Activated CD8-positive, alpha-beta memory T cell treated with anti-CD3 and anti-CD28 coated beads, Interleukin-2, amount 50 U/mL, for 24 hours (primary cell): ENCODE measurements around the gene KCNA1.

Experiments used
- DNase-seq: peaks from one replicate; pipeline ENCODE4 v3.0.0-alpha.2; 2020; ENCODE audit errors: extremely low read depth

KCNA1 gene

DNA sequence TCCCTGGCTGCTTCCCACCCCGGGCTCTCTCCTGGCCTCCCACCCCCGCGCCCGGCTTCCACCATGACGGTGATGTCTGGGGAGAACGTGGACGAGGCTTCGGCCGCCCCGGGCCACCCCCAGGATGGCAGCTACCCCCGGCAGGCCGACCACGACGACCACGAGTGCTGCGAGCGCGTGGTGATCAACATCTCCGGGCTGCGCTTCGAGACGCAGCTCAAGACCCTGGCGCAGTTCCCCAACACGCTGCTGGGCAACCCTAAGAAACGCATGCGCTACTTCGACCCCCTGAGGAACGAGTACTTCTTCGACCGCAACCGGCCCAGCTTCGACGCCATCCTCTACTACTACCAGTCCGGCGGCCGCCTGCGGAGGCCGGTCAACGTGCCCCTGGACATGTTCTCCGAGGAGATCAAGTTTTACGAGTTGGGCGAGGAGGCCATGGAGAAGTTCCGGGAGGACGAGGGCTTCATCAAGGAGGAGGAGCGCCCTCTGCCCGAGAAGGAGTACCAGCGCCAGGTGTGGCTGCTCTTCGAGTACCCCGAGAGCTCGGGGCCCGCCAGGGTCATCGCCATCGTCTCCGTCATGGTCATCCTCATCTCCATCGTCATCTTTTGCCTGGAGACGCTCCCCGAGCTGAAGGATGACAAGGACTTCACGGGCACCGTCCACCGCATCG lies 1.8 kb downstream of the KCNA1 start:
- no peak for DNase-seq

DNA sequence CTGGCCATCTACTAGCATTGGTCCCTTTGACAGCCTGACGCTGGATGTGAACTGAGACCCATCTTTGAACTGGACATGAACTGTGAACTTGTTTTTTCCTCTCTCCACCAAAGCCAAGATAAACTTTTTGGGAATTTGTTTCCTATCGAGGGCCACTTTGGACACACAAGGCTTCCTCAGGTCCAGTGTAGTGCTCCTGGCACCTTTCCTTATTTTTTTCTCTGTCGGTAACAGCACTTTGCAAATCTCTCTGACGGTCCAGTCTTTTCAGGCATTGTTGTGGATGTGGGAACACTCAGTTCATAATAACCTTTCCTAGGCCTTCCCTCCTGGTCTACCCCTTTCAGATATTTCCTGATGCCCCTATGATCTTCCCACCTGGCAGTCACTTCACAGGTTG lies 5.0 kb downstream of the KCNA1 start:
- DNase-seq, result no peak

DNA sequence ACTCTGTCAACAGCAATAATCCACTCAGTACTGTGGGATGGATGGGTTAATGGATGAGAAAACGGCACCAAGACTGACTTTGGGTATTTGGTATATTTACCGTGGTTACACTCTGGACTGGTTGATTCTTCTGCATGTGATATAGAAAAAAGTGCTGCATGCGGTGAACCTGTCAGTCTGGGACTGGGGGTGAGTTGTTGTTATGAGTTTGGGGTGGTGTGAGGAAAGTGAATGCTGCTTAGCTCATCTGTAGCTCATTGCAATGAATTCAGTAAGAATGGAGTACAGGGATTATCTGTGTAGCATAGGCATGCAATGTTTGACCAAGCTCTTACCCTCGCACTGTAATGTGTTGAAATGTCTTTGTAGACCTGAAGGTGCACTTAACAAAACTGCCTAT lies 6.0 kb downstream of the KCNA1 start:
- no peak for DNase-seq

DNA sequence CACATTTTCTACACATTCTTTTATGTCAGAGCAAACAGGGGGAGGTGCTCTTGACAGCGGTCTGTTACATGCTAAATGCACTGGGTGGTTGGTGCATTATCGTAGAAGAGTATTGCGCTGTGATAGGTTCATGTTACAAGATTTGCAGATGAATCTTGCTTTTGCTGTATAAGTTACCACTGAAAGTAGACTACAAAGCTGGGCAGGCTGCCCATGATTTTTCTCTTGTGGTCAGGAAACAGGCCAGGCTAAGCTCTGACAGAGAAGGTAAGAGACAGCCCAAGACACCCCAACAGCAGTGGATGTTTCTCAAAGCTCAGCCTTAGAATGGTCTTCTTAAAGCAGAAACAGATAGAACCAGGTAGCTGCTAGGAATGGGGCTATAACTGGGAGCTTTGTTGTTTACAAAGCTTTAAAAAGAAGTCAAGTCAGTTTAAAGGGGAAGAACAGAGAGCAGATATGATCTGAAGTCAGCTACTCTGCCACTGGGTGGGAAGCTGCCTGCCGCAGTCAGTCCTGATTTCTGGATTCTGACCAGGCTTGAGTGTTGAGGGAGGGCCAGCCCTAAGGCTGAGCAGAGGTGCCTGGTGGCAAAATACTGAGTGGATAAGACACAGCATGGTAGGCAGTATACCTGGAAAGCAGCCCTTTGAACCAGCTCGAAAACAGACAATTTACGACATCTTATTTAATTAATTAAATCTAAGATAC lies 9.4 kb downstream of the KCNA1 start:
- no peak for DNase-seq

DNA sequence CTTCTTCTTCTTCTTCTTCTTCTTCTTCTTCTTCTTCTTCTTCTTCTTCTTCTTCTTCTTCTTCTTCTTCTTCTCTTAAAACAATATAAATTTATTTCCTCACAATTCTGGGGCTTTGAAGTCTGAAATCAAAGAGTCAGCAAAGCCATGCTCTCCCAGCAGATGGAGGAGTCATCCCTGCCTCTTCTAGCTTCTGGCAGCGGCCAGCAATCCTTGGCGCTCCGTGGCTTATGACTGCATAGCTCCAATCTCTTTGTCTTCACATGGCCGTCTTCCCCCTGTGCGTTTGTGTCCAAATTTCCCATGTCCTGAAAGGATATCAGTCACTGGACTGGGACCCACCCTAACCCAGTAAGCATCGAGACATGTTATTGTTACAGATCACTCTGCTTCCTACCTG lies 22.9 kb downstream of the KCNA1 start:
- DNase-seq, result no peak

DNA sequence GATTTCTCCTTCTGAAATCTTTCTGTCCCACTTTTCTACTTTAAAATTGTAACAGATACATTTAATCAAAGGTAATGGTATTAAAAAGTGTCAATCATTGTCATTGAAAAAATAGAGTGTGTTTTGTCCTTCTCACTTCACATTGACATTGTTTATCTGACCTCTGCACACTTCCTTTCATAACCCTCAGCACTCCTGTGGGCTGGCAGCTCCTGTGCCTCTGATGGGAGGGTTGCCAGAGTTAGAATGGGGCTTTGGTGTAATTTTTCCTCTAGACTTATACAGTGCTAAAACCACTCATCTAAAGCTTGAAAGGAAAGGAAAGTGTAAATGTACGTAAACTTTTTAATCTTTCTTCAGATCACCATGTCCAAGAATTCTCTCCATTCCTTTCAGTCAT lies 23.7 kb downstream of the KCNA1 start:
- DNase-seq, result no peak

DNA sequence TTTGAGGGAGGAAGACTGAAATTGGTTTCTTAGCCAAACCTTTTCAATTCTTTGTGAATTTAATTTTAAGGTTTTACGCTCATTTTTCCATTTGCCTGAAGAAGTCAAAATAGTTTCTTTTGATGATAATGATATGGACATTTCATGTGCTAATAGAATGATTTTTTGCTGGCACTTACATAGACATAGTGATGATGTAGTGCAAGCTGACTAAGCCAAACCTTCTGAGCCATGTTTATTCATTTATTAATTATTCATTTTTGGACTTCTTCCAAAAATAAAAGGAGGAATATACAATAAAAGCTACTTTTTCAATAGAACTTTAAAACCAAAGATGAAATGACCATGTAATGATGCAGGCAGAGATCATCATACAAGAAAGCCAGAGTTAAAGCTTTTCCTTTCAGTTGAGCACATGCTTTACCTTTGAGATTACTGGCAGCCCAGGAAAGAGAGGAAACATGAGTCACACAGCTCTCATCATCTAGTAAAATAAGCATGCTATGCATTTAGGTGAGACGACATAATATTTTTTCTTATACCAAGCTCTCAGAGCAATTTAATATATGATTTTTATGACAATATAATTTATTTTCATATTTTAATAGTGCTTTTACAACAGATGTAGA lies 24.8 kb downstream of the KCNA1 start:
- no peak for DNase-seq

DNA sequence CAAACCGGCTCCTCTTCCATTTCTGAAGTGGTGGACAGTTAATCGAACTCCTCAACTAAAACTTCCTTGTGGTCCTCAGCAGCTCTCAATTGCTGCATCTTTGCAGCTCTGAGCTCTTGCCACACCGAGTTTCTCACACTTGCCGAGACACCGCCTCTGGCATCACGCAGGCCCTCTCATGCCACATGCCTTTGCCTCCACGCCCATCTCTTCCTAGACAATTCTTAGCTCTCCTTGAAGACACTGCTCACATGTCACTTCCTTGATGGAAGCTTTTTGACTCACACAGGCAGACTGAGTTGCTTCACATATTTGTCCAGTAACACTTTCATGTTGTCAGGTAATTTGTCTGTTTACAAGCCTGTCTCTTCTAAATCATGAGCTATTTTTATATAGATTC lies 29.2 kb downstream of the KCNA1 start:
- DNase-seq, result no peak

DNA sequence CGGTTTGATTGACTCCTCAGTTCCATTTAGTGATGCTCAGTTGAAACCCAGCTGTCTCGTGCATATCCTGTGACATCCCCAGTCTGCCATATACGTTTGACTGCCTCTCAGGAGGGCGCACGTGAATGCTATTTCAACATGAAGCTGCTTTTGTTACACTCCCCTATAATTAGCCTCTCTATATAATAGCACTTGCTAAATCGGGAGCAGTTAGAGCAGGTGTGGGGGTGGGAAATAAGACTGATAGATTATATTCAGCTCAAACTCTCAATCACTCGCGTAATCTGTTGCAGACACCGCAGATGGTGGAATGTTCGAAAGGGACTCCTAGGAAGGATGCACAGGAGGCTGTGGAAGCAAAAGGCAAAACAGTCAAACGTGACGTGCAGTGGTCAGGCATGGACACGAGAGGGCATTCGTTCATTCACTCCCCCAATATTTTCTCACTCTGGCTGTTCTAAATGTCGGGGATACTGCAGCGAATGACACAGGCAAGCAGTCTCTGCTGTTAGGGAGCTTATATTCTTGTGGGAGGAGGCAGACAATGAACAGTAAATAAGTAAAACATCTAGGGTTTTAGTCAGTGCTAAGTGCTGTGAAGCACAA lies 29.8 kb downstream of the KCNA1 start:
- no peak for DNase-seq

DNA sequence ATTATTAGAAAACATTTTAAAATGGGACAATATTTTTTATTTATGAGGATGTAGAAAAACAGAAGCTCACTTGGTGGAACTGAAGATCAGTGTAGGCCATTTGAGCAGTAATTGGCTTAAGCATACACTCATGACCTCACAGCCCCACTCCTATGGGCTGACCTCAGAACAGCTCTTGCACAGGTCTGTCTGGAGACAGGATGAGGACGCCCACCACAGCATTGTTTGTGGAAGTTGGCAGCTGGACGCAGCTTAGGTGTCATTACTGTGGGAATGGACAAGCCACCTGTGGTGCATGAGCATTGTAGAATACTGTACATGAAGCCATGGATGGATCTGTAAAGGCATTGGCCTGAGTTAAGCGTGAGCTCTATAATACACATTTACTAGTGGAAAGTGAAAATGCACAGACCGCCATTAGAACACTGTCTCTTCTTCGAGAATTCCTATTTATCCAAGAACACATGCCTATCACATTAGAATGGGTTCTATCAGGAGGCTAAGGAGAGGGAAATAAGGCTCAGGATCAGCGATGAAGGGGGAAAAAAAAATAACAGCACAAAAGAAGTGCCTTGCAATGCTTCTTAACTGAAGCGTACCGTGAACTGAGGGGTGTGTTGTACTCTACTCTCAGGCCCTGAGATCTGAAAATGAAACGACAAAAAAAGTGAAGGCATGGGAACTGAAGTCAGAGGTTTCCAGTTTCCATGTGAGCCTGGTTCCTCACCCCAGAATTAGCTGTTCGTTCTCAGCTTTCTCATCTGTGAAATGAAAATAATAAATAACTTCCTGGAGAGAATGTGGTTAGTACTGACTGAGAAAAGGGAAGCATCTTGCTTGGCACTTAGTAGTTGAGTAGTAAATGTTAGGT lies 33.6 kb downstream of the KCNA1 start:
- no peak for DNase-seq

DNA sequence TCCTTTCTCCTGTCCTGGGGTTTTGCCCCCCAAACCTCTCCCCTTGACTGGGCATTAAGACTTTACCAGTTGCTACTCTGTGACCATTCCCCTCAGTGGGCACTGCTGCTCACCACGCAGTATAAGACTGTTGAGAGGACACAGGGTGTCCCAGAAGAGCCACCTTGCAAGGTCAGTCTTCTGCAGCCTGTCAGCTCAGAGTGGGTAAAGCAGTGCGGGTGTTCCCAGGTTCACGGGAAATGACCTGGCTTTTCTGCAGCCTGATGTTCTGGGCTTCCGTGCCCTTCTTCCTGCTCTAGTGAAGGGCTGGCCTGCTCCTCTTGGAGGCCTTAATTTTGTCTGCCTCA lies 34.2 kb downstream of the KCNA1 start:
- no peak for DNase-seq

DNA sequence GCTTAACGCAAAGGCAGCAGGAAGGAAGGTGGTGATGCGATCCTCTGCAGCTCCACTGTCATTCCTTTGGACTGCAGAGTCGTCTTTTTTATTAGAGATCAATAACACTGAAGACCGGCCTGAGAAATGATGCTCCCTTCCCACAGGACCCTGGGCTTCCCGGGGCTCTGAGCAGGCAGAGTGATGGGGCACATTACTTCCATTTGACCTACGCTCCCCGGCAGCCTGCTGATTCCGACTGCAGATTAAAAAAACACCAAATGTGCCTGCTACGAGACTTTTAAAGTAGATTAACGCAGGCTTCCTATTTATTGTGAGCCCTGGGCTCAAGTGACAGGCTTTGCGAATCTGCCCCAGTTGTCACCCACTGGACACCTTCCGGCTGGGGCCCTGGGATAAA lies 37.5 kb downstream of the KCNA1 start:
- no peak for DNase-seq

DNA sequence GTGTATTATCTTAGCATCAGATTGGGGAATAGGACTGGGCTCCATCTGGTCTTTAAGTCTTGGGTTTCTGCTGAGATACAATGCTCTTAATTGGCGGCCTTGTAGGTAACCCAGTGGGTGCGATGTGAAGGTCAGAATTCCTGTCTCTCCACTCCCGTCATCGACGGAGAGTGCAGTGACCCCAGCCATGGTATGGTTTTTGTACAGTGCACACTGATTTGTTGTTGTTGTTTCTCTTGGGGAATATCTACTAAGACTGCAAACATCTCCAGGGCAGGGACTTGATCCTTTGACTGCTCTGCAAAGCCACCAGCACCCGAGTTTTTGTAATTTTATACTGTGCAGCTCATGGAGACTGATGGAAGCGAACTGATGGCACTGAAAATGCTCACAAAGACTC lies 41.4 kb downstream of the KCNA1 start:
- DNase-seq, result no peak

DNA sequence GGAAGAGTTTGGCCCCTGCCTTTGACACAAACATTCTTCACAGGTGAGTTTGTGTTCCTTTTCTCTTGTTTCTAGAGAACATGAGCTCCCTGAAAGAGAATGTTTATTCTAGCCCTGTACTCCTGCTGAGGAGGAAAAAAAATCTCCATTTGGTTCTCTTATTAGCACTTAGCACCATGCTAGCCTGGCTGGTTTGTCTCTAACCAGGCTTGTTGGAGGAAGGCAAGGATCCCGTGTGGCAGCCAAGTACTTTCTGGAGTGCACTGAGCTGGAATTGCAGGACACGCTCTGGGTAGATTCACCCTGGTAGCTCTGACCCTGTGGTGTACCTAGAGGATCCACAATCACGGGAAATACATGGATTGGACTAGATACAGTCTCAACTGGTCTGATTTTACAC lies 41.9 kb downstream of the KCNA1 start:
- DNase-seq, result no peak

DNA sequence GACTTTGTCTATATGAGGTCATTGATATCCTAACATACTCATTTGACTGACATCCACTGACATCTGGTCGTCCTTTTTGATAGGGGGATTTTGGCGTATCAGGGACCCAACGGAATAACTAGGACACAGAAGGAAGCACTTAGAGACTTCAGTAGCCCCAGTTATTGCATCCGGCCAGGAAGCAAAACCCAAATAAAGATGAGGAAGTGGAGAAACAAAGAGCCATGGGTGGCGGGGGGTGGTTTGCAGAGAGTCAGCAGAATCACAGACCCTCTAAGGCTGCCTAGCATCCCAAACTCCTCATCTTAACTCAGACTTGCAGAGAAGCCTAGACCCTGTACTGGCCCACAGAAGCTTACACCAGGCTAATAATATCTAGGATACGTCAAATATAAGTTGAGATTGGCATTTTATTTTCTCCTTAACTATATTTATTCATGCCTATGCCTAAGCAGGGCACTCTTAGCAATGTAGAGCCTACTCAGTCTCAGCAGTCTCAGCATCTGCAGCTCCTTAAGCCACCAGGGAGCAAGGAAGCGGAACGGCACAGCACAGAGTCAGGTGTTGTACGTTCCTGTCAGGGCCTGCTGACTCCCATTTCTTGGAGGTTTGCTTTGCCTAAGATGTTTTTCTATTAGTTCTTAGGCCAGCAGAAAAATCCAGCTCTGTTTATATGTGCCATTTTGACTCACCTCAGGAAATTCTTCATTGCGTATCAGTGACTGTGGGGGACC lies 45.1 kb downstream of the KCNA1 start:
- no peak for DNase-seq

DNA sequence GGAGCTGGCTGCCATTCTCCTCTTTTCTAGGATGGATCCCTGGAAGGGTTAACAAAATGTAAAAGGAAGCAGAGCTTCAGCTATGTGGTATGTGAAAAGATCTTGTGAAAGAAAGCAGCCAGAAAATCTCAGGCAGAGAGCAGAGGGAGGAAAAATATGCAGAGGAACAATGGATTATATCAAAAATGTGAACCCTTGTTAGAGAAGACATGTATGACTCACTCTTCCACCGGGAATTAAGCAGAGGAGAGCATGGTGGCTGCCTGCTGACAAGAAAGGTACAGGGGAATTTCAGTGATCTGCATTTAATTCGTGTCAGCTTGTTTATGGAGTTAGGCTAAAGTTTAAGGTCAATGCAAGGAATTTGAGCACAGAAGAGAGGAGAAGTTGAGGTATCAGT lies 46.3 kb downstream of the KCNA1 start:
- no peak for DNase-seq

DNA sequence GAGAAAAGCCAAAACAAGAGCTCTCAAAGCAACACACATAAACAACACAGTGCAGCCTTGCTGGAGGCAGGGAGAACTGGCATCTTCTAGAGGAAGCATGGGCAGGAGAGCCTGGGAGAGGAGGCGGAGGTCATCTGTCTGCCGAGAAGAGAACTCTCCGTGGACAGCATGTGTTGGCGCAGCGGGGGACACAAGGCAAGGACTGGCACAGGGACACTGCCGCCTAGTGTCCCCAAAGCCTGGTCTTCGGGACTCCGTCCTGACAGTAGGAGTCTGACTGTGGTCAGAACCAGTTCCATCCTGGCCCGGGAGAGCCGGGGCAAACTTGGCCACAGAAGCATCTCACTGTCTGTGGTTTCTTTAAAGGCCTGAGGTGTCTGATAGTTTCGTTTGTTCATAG lies 47.3 kb downstream of the KCNA1 start:
- DNase-seq, result no peak

DNA sequence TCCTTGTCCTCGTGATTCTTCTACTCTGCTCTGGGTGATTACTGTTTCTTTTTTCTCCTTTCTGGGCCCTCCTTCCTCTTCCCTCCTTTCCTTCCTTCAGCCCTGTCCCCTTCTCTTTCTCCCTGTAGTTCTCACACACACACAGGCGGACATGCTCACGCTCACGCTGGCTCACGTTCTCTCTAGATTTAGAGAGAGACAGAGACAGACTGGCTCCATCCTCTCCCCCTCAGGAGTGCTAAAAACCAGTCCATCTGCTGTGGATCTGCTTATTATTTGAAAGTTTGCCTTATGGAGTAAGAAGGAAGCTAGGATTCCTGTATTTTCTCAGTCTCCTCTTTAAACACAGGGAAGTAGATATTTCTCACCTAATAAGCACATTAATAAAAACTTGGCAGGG lies 48.1 kb downstream of the KCNA1 start:
- DNase-seq, result no peak

DNA sequence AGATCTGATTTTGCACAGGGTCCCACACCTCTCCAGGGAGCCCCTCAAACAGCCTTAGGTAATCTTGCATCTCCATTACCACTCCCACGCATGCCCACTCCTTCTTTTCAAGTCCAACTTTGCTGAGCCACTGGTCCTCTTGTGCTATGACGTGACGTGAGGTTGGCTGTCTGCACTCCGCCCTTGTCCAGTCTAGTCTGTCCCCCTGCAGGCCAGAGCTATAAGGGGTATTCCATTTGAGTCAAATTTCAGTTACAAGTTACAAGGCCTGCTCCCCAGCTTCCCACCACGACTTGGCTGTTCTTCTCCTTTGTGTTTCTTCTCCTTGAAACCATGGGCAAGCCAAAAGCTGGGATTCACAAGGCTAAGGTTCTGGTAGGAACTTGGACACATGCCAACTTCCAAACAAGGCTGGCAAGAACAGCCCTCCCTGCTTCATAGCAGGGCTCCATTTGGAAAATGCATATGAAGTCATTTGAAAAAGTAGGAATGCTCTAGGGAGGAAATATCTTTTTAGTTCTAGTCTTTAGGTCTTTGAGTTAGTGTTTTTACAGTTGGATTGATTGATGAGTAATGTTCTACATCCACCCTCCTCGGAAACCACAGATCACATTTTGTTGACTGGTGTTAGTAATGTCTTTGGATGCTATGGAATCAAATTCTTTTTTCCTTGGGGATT lies 49.1 kb downstream of the KCNA1 start:
- DNase-seq, result no peak

DNA sequence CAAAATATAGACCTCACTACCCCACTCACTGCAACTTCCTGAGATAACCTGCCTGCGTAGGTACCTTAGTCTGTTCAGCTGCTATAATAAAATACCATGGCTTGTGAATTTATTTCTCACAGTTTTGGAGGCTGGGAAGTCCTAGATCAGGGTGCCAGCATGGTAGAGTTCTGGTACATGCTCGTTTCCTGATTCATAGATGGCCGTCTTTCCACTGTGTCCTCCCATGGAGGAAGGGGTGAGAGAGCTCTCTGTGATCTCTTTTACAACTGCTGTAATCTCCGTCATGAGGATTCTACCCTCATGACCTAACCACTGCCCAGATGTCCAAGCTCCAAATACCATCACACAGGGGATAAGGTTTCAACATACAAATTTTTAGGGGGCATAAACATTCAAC lies 49.7 kb downstream of the KCNA1 start:
- DNase-seq, result no peak

DNA sequence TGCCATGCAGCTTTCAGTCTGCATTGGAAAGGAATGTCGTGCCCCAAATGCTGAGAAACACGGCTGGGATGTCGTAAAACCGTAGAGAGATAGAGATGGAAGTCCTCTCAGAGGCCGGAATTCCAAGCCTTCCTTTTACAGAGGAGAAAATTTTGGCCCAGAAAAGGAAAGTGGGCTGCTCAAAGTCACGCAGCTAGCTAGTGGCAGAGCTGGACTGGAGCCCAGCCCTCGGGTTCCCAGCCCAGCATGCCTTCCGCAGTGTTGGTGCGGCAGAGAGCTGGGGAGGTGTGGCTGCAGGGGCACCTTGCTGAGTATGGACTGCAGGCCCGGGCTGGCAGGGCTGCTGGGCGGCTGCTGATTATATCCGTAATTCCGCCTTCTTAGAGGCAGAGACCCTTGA lies 50.3 kb downstream of the KCNA1 start:
- no peak for DNase-seq
